Neural progenitor cell (in vitro differentiated cells): Measurements from ENCODE around the gene CCDC77. TPM values are rescaled to one million over a fixed set of nuclear protein-coding genes. Genes with fewer than 3 reads are reported as not detected.
"Not testable (repeated sequence)": the region's sequence is repeated elsewhere in the genome, so short reads cannot be mapped to it uniquely, and the experiment has no call there.

ENCODE experiments used
- DNase-seq: peaks from one replicate; pipeline ENCODE4 v3.0.0-alpha.2; 2016; ENCODE audit warnings: low spot score
- H2AFZ ChIP-seq: fragments of 200-600 bp; sonication (generic); replicated peaks from 2 replicates; pipeline ENCODE4 v1.6.1; 2016; ENCODE audit warnings: antibody characterized with exemption
- H3F3A ChIP-seq: fragments of 200-600 bp; sonication (generic); 2 replicates; pipeline ENCODE4 v1.6.1; 2016; ENCODE audit warnings: antibody characterized with exemption, low read depth
- H3K27ac ChIP-seq: fragments of 200-600 bp; sonication (generic); 2 replicates; pipeline ENCODE4 v1.5.1; 2016; ENCODE audit warnings: mild to moderate bottlenecking
- H3K27me3 ChIP-seq: fragments of 200-600 bp; sonication (generic); 2 replicates; pipeline ENCODE4 v1.6.1; 2016; ENCODE audit warnings: mild to moderate bottlenecking, moderate library complexity
- H3K36me3 ChIP-seq: fragments of 200-600 bp; sonication (generic); 2 replicates; pipeline ENCODE4 v1.5.1; 2016
- H3K4me1 ChIP-seq: fragments of 200-600 bp; sonication (generic); 2 replicates; pipeline ENCODE4 v1.6.1; 2016; ENCODE audit warnings: mixed run types
- H3K4me2 ChIP-seq: fragments of 200-600 bp; sonication (generic); 2 replicates; pipeline ENCODE4 v1.6.1; 2016
- H3K4me3 ChIP-seq: fragments of 200-600 bp; sonication (generic); 2 replicates; pipeline ENCODE4 v1.5.1; 2016
- H3K79me2 ChIP-seq: fragments of 200-600 bp; sonication (generic); 2 replicates; pipeline ENCODE4 v1.6.1; 2016; ENCODE audit warnings: low read depth
- H3K9ac ChIP-seq: fragments of 200-600 bp; sonication (generic); 2 replicates; pipeline ENCODE4 v1.6.1; 2016
- H3K9me3 ChIP-seq: fragments of 200-600 bp; sonication (generic); 2 replicates; pipeline ENCODE4 v1.5.1; 2016; ENCODE audit warnings: low read depth
- H4K20me1 ChIP-seq: fragments of 200-600 bp; sonication (generic); 2 replicates; pipeline ENCODE4 v1.6.1; 2016; ENCODE audit warnings: low read depth
- H3K27ac Mint-ChIP-seq: 3 replicates; pipeline ENCODE4 v1.8.0; 2021; ENCODE audit warnings: mixed read lengths
- H3K27me3 Mint-ChIP-seq: 2 replicates; pipeline ENCODE4 v1.8.0; 2022; ENCODE audit warnings: low read depth, mild to moderate bottlenecking, inconsistent platforms, moderate library complexity, mixed read lengths; ENCODE audit not compliant: insufficient read depth
- H3K36me3 Mint-ChIP-seq: 3 replicates; pipeline ENCODE4 v1.8.0; 2021; ENCODE audit warnings: mixed read lengths
- H3K4me1 Mint-ChIP-seq: 3 replicates; pipeline ENCODE4 v1.8.0; 2021; ENCODE audit warnings: mixed read lengths
- H3K4me3 Mint-ChIP-seq: 3 replicates; pipeline ENCODE4 v1.8.0; 2021; ENCODE audit warnings: mild to moderate bottlenecking, moderate library complexity, mixed read lengths
- H3K9me3 Mint-ChIP-seq: 3 replicates; pipeline ENCODE4 v1.8.0; 2020; ENCODE audit warnings: mixed read lengths
- EZH2 ChIP-seq: fragments of 200-600 bp; sonication (generic); IDR thresholded peaks from 2 replicates; pipeline ENCODE4 v1.6.1; 2017; ENCODE audit warnings: antibody characterized with exemption, mild to moderate bottlenecking, moderate library complexity
- EZH2phosphoT487 ChIP-seq: fragments of 200-600 bp; sonication (generic); IDR thresholded peaks from 2 replicates; pipeline ENCODE4 v1.6.1; 2017; ENCODE audit warnings: antibody characterized with exemption
- total RNA-seq: library from RNA; depleted of rRNA; stranded (reverse); fragments of >200 nt; gene quantifications from 2 replicates; pipeline ENCODE4 v1.2.3, GENCODE V29; 2015; ENCODE audit warnings: low replicate concordance
- TF ChIP-seq, protein P1 (sequence below): fragments of 200-600 bp; sonication (generic); IDR thresholded peaks from 2 replicates; pipeline ENCODE4 v1.5.1; 2017; ENCODE audit warnings: antibody characterized with exemption, mild to moderate bottlenecking

The CCDC77 gene
- total RNA-seq, 1 donor from 2014 or later: 125 TPM

DNA sequence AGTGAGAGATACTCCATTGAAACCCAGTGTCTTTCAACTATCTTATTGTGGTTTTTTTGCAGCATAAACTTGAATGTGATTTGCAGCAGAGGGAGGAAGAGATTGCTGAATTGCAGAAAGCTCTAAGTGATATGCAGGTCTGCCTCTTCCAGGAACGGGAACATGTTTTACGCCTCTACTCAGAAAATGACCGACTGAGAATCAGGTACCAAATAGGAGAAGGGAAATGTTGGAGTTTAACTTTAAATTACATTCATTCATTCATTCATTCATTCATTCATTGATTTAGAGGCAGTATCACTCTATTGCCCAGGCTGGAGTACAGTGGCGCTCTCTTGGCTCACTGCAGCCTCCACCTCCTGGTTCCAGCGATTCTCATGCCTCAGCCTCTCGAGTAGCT lies 17.0 kb downstream of the CCDC77 start:
- Histone ChIP-seq H3K27ac (no peak overlapping the region), H3K4me3 (no peak overlapping the region), H3K4me2 (no peak overlapping the region), H3F3A (peaks cover 13% of the 10 kb centered on the region), H3K9ac (no peak overlapping the region), H4K20me1 (no peaks in the 10 kb centered on the region), H3K27me3 (no peaks in the 10 kb centered on the region), H3K4me1 (no peaks in the 10 kb centered on the region), H2AFZ (no peak overlapping the region), H3K36me3 (peaks cover 16% of the 10 kb centered on the region), H3K79me2 (no peaks in the 10 kb centered on the region), H3K9me3 (no peaks in the 10 kb centered on the region)
- DNase-seq: no peak
- TF ChIP-seq, protein P1, sequence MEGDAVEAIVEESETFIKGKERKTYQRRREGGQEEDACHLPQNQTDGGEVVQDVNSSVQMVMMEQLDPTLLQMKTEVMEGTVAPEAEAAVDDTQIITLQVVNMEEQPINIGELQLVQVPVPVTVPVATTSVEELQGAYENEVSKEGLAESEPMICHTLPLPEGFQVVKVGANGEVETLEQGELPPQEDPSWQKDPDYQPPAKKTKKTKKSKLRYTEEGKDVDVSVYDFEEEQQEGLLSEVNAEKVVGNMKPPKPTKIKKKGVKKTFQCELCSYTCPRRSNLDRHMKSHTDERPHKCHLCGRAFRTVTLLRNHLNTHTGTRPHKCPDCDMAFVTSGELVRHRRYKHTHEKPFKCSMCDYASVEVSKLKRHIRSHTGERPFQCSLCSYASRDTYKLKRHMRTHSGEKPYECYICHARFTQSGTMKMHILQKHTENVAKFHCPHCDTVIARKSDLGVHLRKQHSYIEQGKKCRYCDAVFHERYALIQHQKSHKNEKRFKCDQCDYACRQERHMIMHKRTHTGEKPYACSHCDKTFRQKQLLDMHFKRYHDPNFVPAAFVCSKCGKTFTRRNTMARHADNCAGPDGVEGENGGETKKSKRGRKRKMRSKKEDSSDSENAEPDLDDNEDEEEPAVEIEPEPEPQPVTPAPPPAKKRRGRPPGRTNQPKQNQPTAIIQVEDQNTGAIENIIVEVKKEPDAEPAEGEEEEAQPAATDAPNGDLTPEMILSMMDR: no peak
- no peaks in the 10 kb centered on the region for H3K9me3 Mint-ChIP-seq
- no peak overlapping the region for H3K27ac Mint-ChIP-seq
- H3K4me3 Mint-ChIP-seq: no peak overlapping the region
- H3K36me3 Mint-ChIP-seq: peaks cover 27% of the 10 kb centered on the region
- peaks cover 5% of the 10 kb centered on the region for H3K27me3 Mint-ChIP-seq
- H3K4me1 Mint-ChIP-seq: no peaks in the 10 kb centered on the region

GRCh38 chr12:422526-422925 lies 21.1 kb downstream of the CCDC77 start:
- Mint-ChIP-seq H3K27me3 (peaks cover 2% of the 10 kb centered on the region), H3K9me3 (no peaks in the 10 kb centered on the region), H3K4me1 (no peaks in the 10 kb centered on the region), H3K36me3 (peaks cover 25% of the 10 kb centered on the region), H3K4me3 (no peak overlapping the region), H3K27ac (no peak overlapping the region)
- TF ChIP-seq EZH2phosphoT487 (no peak), EZH2 (no peak)
- TF ChIP-seq, protein P1: no peak
- H3K79me2 ChIP-seq: no peaks in the 10 kb centered on the region
- no peaks in the 10 kb centered on the region for H3F3A ChIP-seq
- H4K20me1 ChIP-seq: no peaks in the 10 kb centered on the region
- no peak overlapping the region for H3K4me3 ChIP-seq
- no peaks in the 10 kb centered on the region for H3K9me3 ChIP-seq
- no peak overlapping the region for H3K4me2 ChIP-seq
- no peak for DNase-seq
- no peak overlapping the region for H3K27ac ChIP-seq
- H3K4me1 ChIP-seq: no peaks in the 10 kb centered on the region
- H2AFZ ChIP-seq: no peak overlapping the region
- no peaks in the 10 kb centered on the region for H3K27me3 ChIP-seq
- no peak overlapping the region for H3K9ac ChIP-seq
- H3K36me3 ChIP-seq: peaks cover 3% of the 10 kb centered on the region

DNA sequence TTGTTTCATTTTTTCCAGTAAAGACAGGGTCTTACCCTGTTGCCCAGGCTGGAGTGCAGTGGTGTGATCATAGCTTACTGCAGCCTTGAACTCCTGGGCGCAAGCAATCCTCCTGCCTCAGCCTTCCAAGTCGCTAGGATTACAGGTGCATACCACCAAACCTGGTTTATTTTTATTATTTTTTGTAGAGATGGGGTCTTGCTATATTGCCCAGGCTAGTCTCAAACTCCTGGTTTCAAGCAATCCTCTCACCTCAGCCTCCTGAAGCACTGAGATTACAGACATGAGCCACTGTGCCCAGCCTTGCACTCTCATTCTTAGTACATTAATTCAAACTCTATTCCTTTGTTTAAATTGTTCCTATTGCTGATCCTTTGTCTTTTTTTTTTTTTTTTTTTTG lies 34.3 kb downstream of the CCDC77 start:
- not testable (repeated sequence) for H3K4me1 Mint-ChIP-seq, H3K27me3 ChIP-seq, H3K4me3 Mint-ChIP-seq, H3K9me3 ChIP-seq, DNase-seq, H3K27ac ChIP-seq, H3K9ac ChIP-seq, H3K4me2 ChIP-seq, H3K79me2 ChIP-seq, H3K9me3 Mint-ChIP-seq, H3K4me1 ChIP-seq, H3K27ac Mint-ChIP-seq, H3K4me3 ChIP-seq, H4K20me1 ChIP-seq, H3F3A ChIP-seq, H2AFZ ChIP-seq, H3K27me3 Mint-ChIP-seq
- H3K36me3 Mint-ChIP-seq: peaks cover 31% of the 10 kb centered on the region
- peaks cover 31% of the 10 kb centered on the region for H3K36me3 ChIP-seq

- no peak overlapping the region for H3K27ac ChIP-seq
- H3K27me3 ChIP-seq: no peaks in the 10 kb centered on the region
- H3K9me3 Mint-ChIP-seq: no peaks in the 10 kb centered on the region
- no peaks in the 10 kb centered on the region for H3K4me1 ChIP-seq
- peaks cover 11% of the 10 kb centered on the region for H3K36me3 Mint-ChIP-seq
- no peaks in the 10 kb centered on the region for H3K79me2 ChIP-seq
- no peak overlapping the region for H2AFZ ChIP-seq
- no peak overlapping the region for H3K9ac ChIP-seq
- no peak overlapping the region for H3K4me3 ChIP-seq
- no peaks in the 10 kb centered on the region for H3K9me3 ChIP-seq
- peaks cover 8% of the 10 kb centered on the region for H3K36me3 ChIP-seq
- H4K20me1 ChIP-seq: peaks cover 5% of the 10 kb centered on the region
- H3K27ac Mint-ChIP-seq: no peak overlapping the region
- no peaks in the 10 kb centered on the region for H3K4me1 Mint-ChIP-seq
- no peak overlapping the region for H3K4me2 ChIP-seq
- TF ChIP-seq EZH2 (no peak), EZH2phosphoT487 (no peak)
- TF ChIP-seq, protein P1: peak; percentile 82
- peaks cover 16% of the 10 kb centered on the region for H3F3A ChIP-seq
- H3K4me3 Mint-ChIP-seq: no peak overlapping the region
- H3K27me3 Mint-ChIP-seq: no peaks in the 10 kb centered on the region
- DNase-seq: peak; percentile 70
Measured at GRCh38 chr12:442235-442884, 40.9 kb downstream of the CCDC77 start.
